ENCODE data around the gene EFCAB14.
"Not testable (repeated sequence)": the region's sequence is repeated elsewhere in the genome, so short reads cannot be mapped to it uniquely, and the experiment has no call there.

EFCAB14 gene, protein sequence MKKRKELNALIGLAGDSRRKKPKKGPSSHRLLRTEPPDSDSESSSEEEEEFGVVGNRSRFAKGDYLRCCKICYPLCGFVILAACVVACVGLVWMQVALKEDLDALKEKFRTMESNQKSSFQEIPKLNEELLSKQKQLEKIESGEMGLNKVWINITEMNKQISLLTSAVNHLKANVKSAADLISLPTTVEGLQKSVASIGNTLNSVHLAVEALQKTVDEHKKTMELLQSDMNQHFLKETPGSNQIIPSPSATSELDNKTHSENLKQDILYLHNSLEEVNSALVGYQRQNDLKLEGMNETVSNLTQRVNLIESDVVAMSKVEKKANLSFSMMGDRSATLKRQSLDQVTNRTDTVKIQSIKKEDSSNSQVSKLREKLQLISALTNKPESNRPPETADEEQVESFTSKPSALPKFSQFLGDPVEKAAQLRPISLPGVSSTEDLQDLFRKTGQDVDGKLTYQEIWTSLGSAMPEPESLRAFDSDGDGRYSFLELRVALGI

DNA sequence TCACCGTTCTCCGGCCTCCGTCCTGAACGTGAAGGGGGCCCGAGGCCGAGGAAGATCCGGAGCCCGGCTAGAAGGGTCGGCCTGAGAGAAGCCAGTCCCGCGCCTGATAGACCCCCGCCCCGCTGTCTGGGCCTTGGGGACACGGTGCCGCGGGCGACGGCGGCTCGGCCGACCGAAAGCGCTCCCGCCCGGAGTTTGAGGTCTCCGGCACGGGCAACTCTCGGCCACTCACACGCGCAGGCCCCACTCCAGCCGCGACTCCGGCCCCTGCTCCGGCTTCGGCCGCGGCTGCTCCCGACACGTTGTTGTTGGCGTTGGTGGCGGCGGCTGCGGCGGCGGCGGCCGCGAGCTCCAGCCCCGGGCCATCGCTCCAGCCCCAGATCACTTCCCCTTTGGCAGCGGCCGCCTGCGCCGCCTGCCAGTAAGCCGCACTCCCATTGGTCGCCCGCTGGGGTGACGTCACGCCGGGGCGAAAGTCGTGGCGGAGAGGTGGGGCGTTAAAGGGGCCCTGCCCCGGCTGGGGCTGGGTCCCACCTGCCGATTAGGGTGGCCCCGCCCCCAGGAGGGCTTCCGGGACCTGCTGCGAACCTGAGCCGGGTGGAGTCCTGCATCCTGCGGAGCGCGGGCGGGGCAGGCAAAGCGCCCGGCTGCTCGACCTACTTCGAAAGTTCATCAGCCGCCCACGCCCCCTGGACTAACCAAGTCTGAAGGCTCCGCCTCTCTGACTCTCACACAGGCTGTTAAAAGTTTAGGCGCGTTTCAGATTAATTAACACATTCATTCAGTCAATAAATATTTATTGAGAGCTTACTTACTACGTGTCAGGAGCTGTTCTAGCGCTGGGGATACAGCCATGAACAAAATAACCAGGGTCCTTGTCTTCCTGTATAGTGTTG lies at the start of gene EFCAB14:
TSS of gene EFCAB14 (minus strand) at position 388 of the 896 bp plus-strand sequence. CDS start 1,027 bp downstream, outside the sequence.
- DNase-seq (ENCODE audit: low spot score): peak; percentile 99

DNA sequence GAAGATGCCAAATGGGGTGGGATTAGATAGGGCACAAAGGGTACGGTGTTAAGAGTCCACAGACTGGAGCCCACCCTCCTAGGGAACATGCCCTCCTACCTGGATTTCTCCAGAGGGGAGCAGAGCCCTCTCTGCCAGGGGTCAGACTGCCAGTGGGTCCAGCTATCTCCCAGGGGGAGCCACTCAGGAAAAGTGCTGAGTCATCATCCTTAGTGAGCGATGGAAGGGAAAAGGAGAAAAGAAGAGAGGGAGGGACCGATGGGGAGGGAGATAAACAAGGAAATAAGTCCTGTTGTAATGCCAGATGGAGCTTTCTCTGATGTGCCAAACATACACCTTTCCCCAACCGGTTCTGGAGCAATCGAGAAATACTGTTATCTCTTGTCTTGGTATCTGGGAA lies 49.5 kb upstream of the EFCAB14 start:
- DNase-seq (ENCODE audit: low spot score): no peak

DNA sequence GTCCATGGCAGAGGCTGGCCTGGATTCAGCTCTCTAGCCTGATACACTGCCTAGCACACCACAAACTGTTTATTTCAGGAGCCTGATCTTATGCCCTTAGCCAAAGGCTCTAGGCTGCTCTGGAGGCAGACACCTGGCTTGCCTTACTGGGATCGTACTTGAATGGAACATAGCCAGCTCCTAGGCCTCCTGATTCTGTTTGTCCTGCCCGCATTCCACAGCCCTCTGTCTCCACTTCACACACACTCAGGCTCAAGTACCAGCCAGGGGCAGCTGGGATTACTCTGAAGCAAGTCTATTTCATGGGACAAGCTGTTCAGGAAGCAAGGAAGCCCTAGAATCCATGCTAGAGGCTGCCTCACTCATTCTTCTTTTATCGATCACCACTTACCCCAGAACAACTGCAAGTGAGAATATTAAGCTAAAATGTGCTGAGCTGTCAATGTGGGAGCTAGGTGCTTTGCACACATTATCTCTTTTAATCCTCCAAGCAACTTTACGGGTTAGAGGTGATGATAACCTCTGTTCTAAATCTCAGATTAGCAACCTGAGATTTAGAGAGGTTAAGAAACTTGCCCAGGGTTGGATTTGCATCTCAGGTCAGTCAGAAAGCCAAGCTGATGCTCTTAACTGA lies 48.9 kb upstream of the EFCAB14 start:
- DNase-seq (ENCODE audit: low spot score): no peak

DNA sequence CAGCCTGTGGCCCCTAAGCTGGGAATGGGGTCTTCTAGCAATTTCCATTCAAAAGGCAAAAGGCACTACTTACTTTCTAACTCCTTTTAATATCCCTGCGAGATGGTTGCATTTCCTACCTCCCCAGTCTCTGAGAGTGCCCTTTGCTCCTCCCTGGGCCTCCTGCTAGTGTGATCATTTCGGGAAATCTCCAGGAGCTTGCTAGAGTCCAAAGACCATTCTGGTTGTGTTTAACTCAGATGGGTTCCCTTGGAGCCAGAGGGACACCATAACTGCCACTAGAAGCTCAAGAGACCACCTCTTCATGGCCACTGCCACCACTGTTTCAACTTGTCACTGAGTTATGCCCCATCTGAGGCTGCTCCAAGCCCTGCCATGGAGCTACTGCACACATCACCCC lies 45.5 kb upstream of the EFCAB14 start:
- no peak for DNase-seq (ENCODE audit: low spot score)

DNA sequence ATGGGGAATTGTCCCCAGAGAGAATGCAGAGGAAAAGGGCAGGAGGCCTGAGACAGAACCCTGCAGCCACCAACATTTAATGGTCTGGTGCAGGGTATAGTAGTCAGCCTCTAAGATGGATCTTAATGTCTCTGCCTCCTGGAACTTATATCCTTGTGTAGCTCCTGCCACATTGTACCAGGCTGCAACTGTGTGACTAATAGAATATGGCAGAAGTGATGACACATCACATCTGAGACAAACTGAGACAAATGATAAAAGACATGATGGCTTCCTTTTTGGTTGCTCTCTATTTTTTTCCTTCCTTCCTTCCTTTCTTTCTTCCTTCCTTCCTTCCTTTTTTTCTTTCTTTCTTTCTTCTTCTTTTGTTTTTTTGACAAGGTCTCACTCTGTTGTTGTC lies 42.8 kb upstream of the EFCAB14 start:
- DNase-seq (ENCODE audit: low spot score): no peak

DNA sequence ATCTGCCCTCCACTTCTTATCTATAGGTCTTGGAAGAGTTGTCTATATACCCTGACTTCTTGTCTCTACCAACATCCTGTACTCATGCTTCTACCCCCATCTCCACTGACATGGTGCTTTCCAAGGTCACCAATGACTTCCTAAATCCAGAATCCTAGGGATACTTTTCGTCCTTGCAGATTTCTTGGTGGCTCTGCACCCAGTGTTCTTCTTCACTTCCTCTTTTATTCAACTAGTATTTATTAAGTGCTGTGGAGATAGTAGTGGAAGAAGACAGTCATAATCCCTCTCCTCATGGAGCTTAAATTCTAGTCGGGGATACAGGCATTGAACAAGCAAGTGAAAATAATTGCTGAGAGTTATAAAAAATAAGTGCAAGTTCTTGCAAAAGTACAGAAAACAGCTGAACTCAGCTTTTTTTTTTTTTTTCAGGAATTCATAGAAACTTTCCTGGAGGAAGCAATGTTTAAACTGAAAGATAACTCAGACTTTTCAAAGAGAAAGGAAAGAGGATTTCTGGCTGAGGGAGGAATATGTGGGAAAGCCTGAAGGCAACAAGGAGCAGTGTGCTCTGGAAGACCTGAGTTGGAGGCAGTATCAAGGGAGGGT lies 41.7 kb upstream of the EFCAB14 start:
- no peak for DNase-seq (ENCODE audit: low spot score)

DNA sequence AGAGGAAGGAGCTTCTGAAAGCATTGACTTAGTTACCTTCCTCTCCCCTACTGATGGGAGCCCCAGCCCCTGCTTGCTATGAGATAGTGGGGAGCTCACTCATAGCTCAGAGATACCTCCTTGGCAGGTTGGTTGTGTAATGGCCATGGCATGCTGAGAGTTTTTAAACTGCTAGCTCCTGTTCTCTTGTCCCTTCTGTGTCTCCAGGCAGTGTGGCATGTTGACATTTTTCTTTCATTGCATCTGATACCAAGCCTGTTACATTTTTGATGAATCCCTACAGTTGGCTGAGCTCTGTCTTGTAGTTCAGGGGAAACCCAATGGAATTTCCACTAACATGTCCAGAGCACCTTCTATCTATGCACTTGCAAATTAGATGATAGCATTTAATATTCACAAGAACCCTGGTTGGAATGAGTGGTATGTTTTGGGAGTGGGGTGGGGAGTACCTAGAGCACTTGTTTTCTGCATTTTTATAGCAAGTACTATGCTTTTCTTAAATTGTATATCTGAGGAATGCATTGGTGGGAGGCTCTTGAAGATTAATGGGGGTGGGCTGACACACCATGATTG lies 39.1 kb upstream of the EFCAB14 start:
- DNase-seq (ENCODE audit: low spot score): no peak

DNA sequence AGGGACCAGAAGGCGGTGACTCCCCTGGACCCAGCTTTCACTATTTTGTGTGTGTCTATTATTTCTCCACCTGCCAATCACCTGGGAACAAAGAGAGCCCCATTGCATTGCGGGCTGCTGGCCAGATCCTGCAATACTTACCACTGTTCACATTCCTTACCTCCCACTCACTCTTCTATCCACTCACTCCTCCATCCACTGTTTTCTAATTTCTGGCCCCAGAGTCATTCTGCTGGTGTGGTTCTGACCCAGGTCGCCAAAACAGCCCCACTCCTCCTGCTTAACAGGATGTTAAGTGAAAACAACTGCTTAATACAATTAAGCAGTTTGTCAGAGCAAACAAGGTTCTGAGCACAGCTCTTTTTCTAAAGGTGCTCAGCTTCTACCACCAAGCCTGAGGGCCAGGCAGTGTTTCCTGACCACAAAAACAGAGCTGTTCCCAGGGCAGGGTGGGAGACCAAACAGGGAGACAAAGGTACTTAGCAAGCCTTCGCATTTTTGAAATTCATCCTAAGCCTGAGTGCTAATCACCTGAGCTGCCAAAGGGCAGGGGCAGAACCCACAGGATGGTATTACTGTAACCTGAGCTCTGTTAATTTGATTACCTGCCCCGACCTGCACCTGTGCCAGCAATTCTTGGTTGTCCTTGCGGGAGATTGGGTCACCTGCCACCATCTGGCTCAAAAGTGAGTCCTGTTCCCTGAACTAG lies 38.5 kb upstream of the EFCAB14 start:
- DNase-seq (ENCODE audit: low spot score): no peak

DNA sequence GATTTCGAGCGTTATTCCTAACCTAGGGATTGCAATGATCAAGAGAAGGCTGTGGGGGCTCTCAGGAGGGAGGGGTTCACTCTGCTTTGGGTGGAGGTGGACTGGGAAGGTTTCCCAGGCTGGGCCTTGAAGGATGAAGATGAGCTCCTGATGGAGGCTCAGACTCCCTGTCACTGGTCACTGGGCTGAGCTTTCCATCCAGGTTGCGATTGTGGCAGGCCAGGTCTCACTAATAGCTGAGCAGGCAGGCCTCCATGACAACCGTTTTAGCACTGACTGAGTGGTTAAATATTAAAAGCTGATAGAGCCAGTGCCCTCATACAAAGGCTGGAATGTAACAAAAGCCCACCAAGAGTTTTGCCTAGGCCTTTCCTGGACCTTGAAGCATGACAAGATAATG lies 36.2 kb upstream of the EFCAB14 start:
- DNase-seq (ENCODE audit: low spot score): no peak

DNA sequence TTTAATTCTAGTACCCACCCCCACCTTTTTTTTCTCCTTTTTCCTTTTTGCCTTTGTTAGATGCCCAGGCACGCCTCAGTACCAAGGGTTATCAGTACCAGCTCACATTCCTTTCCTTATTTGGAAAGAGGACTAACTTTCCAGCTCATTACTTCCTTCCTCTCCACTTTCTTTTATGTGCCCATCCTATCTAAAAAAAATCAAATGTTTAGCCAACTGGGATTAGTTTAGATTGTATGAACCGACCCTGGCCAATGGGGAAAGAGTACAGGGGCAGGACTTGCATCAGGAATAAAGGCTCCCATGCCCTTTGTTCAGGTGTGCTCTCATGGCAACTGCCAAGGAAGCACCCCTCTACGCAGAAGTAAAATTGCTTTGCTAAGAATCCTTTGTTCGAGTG lies 35.8 kb upstream of the EFCAB14 start:
- not testable (repeated sequence) for DNase-seq (ENCODE audit: low spot score)

DNA sequence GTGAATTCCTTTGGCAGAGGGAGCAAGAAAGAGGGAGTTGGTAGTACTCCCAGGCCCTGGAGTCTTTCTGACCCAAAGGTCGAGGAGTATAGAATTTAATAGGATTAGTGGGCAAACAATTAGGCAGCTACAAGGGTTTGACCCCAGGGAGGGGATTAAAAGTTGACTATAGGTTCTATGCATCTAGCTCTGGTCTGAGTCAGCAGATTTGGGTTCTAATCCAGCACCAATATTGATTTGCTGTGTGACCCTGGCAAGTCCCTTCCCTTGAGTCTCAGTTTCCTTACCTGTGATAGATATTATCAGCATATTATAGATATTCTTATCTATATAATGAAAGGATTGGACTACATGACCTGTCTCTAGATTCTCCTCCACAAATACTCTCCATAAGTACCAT lies 35.1 kb upstream of the EFCAB14 start:
- no peak for DNase-seq (ENCODE audit: low spot score)

DNA sequence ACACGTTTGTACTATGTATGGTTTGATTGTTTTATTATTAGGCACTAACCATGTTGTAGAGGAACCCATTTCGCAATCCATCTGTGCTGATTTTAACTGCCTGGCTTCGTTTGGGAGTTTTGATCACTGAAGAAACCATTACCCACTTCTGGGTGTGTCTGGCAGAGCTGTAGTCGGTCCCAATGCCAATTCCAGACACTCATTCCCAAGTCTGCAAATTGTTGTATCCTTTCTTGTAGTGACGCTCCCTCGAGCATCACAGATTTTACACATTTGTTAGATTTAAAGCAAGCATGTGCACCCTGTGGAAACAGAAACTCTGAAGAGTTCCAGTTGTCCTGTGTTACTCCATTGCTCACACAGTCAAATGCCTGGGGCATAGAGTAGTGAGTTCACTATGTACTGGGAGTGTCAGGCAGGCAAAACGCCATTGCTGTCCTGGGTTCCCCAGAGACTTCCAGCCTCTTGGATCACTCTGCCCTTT lies 31.0 kb upstream of the EFCAB14 start:
- no peak for DNase-seq (ENCODE audit: low spot score)

DNA sequence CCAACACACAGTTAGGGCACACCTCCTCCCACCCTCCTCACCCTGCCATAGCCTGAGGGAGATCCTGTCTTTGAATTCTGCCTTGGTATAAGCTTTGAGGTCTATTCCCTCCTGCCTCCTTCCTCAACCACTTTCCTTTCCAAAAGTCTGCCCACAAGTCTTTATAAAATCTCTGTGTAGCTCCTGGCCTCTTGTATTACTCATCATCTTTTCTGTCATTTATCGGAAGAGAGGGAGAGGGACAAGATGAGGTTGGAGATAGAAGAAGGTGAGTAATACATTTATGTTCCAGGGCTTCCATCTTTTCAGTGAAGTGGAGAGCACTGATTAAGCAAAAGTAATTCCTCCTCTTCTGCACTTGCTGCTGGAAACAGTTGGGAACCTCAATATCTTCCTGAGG lies 30.5 kb upstream of the EFCAB14 start:
- DNase-seq (ENCODE audit: low spot score): no peak

DNA sequence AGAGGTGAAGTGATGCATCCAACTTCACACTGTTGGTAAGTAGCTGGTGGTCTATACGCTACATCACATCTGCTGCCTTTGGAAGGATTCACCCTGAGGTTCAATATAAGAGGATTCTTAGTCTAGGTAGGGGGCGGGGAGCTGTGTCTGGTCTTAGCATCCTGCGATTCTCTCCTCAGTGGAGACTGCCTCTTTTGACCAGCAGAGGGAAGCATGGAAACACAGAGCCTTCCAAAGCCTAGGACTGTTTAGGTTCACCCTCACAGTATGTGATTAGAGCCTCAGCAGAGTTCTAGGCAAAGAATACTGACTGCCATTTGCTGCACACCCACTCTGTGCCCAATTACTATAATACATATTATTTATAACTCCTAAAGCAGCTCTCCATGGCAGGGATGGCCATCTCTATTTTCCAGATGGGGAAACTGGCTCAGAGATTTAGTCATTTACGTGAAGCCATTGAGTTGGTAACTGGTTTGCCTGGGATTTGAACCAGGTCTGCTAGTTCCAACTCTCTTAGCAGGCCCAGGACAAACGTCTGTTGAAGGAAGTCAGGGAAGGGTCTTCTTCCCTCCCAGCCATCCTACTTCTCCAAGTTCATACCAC lies 28.9 kb upstream of the EFCAB14 start:
- no peak for DNase-seq (ENCODE audit: low spot score)

DNA sequence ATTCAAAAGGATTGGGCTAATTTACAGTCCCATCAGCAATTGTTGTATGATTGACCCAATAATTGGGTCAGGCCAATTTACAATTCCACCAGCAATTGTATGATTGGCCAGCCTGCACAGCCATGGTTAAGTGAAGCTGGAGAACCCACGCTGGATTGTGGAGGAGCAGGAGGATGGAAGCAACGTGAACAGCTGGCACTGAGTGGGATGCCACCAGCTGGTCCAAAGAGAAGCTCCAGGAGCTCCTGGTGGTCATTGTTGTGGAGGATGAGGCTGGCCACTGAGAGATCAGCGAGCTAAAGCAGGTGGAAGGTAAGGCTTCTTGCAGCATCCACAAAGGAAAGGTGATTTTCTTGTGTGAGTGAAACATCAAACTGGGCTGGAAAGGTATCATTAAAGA lies 23.2 kb upstream of the EFCAB14 start:
- DNase-seq (ENCODE audit: low spot score): no peak

DNA sequence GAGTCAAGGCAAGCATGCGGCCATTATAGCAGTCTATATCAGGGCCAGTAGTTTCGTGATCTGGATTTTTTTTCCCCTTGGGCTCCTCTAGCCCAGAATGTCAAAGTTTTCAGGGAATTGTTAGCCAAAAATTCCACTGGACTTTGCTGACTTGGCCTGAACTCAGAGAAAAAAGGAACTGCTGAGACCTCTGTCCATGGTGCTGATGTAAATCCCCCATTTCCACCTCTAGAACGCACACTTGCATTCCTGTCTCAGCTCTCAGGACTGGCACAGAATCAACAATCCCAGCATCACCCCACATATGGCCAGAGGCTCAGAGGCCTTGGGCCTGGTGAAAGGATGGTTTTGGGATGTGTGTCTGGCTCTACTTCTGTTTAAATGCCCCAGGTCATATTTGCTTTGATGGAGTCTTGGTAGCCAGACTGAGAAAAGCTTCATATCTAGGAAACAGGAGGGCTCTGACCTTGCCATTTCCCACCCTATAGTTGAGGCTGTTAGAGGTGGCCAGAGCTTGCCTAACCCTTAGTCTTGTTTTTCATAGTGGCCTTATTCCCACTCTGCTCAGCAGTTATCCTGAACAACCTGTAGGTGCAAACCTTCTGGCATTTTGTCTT lies 16.9 kb upstream of the EFCAB14 start:
- peak; percentile 20 for DNase-seq (ENCODE audit: low spot score)

DNA sequence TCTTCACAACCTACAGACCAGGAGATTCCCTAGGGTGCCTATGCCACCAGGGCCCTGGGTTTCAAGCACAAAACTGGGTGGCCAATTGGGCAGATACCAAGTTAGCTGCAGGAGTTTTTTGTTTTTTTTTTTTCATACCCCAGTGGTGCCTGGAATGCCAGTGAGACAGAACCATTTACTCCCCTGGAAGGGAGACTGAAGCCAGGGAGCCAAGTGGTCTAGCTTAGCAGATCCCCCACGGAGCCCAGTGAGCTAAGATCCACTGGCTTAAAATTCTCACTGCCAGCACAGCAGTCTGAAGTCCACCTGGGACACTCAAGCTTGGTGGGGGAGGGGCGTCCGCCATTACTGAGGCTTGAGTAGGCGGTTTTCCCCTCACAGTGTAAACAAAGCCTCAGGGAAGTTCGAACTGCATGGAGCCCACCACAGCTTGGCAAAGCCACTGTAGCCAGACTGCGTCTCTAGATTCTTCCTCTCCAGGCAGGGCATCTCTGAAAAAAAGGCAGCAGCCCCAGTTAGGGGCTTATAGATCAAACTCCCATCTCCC lies 9.5 kb upstream of the EFCAB14 start:
- DNase-seq (ENCODE audit: low spot score): not testable (repeated sequence)

DNA sequence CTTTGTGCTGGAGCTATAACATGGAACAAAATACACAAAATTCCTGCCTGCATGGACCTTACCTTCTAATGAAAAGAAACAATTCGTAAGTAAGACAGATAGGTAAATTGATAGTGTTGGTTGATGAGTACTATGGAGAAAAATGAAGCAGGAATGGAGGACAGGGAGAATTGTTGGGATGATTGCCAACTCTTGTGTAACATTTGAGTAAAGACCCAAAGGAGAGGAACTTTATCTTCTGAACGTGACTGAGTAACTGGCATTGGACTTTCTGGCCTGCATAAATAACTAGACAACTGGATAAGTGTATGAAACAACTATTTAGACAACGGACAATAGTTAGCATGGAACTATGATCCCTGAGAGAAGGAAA lies 6.8 kb upstream of the EFCAB14 start:
- DNase-seq (ENCODE audit: low spot score): no peak

DNA sequence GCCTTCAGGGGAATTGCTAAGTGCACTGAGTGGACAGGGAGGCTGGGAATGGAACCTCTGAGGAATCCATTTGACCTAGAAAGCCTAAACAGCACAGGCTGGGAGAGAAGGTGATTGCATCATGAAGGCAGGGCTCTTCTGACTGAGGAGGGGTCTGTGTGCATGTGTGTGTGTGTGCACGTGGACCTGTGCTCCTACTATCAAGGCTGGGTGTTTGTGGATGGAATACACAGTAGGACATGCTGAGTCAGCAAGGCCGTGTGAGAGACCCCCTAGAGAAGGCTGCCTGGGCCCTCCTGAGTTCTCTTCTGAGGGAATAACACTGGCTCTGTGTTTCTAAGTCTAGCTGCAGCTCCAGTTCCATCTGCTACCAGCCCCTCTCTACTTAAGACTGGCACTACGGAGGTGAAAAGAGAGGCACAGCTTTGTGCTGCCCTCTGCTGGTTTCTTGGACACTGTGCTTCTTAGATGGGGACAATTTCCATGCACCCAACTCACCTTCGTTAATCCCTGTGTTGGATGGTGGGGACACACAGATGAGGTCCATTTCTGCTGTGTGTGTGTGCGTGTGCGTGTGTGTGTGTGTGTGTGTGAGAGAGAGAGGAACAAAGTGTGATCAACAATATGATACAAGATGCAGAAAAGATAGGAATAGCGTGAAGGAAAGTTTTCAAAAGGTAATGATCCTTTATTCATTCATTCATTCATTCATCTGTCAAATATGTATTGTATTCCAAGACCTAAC lies 6.2 kb upstream of the EFCAB14 start:
- DNase-seq (ENCODE audit: low spot score): peak; percentile 75
